KMS-11 (cell line): Measurements from ENCODE around the gene OXCT2.

Experiments used
- H2AFZ ChIP-seq: fragments of 200-600 bp; sonication (generic); 2 replicates; pipeline ENCODE4 v1.6.1; 2016; ENCODE audit warnings: antibody characterized with exemption, mixed run types, low read depth
- H3K27ac ChIP-seq: fragments of 200-600 bp; sonication (generic); 2 replicates; pipeline ENCODE4 v1.6.1; 2016; ENCODE audit warnings: mild to moderate bottlenecking, mixed run types
- H3K27me3 ChIP-seq: fragments of 200-600 bp; sonication (generic); 2 replicates; pipeline ENCODE4 v1.6.1; 2017; ENCODE audit warnings: mild to moderate bottlenecking, low read depth, mixed run types, moderate library complexity; ENCODE audit not compliant: insufficient read depth
- H3K36me3 ChIP-seq: fragments of 200-600 bp; sonication (generic); 2 replicates; pipeline ENCODE4 v1.6.1; 2017; ENCODE audit warnings: mild to moderate bottlenecking, mixed run types; ENCODE audit not compliant: insufficient read depth
- H3K4me1 ChIP-seq: fragments of 200-600 bp; sonication (generic); 2 replicates; pipeline ENCODE4 v1.6.1; 2016; ENCODE audit warnings: mild to moderate bottlenecking, low read depth, mixed run types; ENCODE audit not compliant: poor library complexity, severe bottlenecking
- H3K4me2 ChIP-seq: fragments of 200-600 bp; sonication (generic); 2 replicates; pipeline ENCODE4 v1.7.0; 2016; ENCODE audit warnings: mild to moderate bottlenecking, mixed run types
- H3K4me3 ChIP-seq: fragments of 200-600 bp; sonication (generic); IDR thresholded peaks from 2 replicates; pipeline ENCODE4 v1.6.1; 2017; ENCODE audit warnings: low read depth, low read length, mixed read lengths; ENCODE audit not compliant: insufficient read depth
- H3K79me2 ChIP-seq: fragments of 200-600 bp; sonication (generic); 2 replicates; pipeline ENCODE4 v1.6.1; 2016; ENCODE audit warnings: low read depth, mixed run types; ENCODE audit not compliant: insufficient read depth
- H3K9ac ChIP-seq: fragments of 200-600 bp; sonication (generic); 2 replicates; pipeline ENCODE4 v1.6.1; 2016; ENCODE audit warnings: mild to moderate bottlenecking, mixed run types
- H4K20me1 ChIP-seq: fragments of 200-600 bp; sonication (generic); 2 replicates; pipeline ENCODE4 v1.6.1; 2016; ENCODE audit warnings: mild to moderate bottlenecking, mixed run types; ENCODE audit not compliant: insufficient read depth
- CTCF ChIP-seq: fragments of 200-600 bp; sonication (generic); conservative IDR thresholded peaks from 2 replicates; pipeline ENCODE4 v1.6.1; 2017; ENCODE audit warnings: low read depth, mild to moderate bottlenecking, antibody characterized with exemption, low read length, moderate library complexity, mixed read lengths

OXCT2 gene

GRCh38 chr1:39753132-39754025 is 17.8 kb downstream of the OXCT2 start:
- no peak overlapping the region for H3K4me3 ChIP-seq
- no peak overlapping the region for H3K9ac ChIP-seq
- TF ChIP-seq CTCF: no peak
- no peaks in the 10 kb centered on the region for H3K79me2 ChIP-seq
- peaks cover 4% of the 10 kb centered on the region; the same call in 1 of the 2 replicates for H3K36me3 ChIP-seq
- H2AFZ ChIP-seq: no peak overlapping the region
- H3K4me2 ChIP-seq: no peak overlapping the region
- H3K4me1 ChIP-seq: no peaks in the 10 kb centered on the region
- H3K27me3 ChIP-seq: no peaks in the 10 kb centered on the region
- no peaks in the 10 kb centered on the region for H4K20me1 ChIP-seq
- H3K27ac ChIP-seq: no peak overlapping the region

- H3K27ac ChIP-seq: no peak overlapping the region
- no peaks in the 10 kb centered on the region for H3K27me3 ChIP-seq
- peaks cover 4% of the 10 kb centered on the region; the same call in 1 of the 2 replicates for H3K36me3 ChIP-seq
- no peak overlapping the region for H3K9ac ChIP-seq
- H3K4me2 ChIP-seq: no peak overlapping the region
- TF ChIP-seq CTCF: no peak
- H4K20me1 ChIP-seq: no peaks in the 10 kb centered on the region
- H3K4me1 ChIP-seq: no peaks in the 10 kb centered on the region
- no peak overlapping the region for H3K4me3 ChIP-seq
- no peak overlapping the region for H2AFZ ChIP-seq
- no peaks in the 10 kb centered on the region for H3K79me2 ChIP-seq
Measured at GRCh38 chr1:39752703-39753102, 18.4 kb downstream of the OXCT2 start.

GRCh38 chr1:39751595-39751994 is 19.6 kb downstream of the OXCT2 start:
- Histone ChIP-seq H4K20me1 (no peaks in the 10 kb centered on the region), H3K4me3 (no peak overlapping the region), H3K4me2 (no peak overlapping the region), H3K9ac (no peak overlapping the region), H3K27ac (no peak overlapping the region), H3K36me3 (peaks cover 5% of the 10 kb centered on the region; the same call in 1 of the 2 replicates), H3K79me2 (no peaks in the 10 kb centered on the region), H3K4me1 (no peaks in the 10 kb centered on the region), H3K27me3 (no peaks in the 10 kb centered on the region), H2AFZ (no peak overlapping the region)
- no peak for TF ChIP-seq CTCF

GRCh38 chr1:39745016-39745670 is 26.0 kb downstream of the OXCT2 start:
- H3K27ac ChIP-seq: no peak overlapping the region
- H3K79me2 ChIP-seq: peaks cover 2% of the 10 kb centered on the region; the same call in 1 of the 2 replicates
- H3K4me3 ChIP-seq: no peak overlapping the region
- H4K20me1 ChIP-seq: no peaks in the 10 kb centered on the region
- H2AFZ ChIP-seq: no peak overlapping the region
- H3K27me3 ChIP-seq: no peaks in the 10 kb centered on the region
- no peak for TF ChIP-seq CTCF
- no peak overlapping the region for H3K9ac ChIP-seq
- H3K4me2 ChIP-seq: no peak overlapping the region
- H3K36me3 ChIP-seq: peaks cover 8% of the 10 kb centered on the region; the same call in 1 of the 2 replicates
- peaks cover 30% of the 10 kb centered on the region for H3K4me1 ChIP-seq
